Measurements from ENCODE around the gene RAB6B.

DNA sequence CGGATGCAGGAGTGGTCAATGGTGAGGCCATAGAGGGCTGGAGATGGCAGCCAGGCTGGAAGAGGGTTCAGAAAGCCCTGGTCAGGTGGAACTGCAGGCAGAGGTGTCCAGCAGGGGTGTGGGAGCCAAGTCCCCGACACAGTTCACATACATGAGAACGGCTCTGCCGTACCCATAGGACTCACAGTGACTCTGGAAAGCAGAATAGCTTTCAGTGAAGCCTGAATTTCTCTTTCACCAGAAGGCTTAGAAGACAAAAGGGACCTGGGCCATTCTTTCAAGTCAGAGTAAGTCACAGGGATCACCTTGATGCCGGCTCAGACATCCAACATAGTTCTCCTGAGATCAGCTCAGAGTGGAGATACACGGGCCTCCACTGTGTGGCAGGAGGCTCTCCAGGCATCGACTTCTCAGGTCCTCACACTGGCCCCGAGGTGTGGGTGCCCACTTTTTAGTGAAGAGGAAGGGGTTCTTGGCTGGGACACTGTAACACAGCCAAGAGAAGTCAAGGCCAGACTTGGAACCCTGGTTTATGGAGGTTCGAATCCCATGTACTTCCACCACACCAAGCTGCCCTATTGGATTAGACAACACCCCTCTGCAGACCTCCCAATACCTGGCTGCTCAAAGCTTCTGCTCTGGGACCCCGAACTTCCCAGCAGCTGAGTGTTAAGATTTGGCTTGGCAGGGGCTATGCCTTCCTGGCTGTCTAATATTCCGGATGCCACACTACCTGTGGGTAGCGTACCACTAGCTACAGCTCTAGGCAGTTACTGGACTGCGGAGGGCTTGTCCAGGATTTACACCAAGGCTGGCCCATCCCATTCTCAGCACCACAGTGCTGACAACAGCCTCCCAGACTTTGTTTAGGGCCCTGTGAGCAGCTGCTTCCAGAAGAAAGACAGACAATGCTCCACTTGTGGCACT is 40.4 kb upstream of the RAB6B start:
- TF ChIP-seq TCF7 (CRISPR knock-in tag; IDR thresholded peaks at IDR 0.05; ENCODE audit: low read depth) (no peak), CBFB (CRISPR knock-in tag; IDR thresholded peaks at IDR 0.05; ENCODE audit: low read depth) (no peak), RELA (CRISPR knock-in tag; IDR thresholded peaks at IDR 0.05; ENCODE audit: borderline replicate concordance) (no peak)
- TF ChIP-seq, protein P1, sequence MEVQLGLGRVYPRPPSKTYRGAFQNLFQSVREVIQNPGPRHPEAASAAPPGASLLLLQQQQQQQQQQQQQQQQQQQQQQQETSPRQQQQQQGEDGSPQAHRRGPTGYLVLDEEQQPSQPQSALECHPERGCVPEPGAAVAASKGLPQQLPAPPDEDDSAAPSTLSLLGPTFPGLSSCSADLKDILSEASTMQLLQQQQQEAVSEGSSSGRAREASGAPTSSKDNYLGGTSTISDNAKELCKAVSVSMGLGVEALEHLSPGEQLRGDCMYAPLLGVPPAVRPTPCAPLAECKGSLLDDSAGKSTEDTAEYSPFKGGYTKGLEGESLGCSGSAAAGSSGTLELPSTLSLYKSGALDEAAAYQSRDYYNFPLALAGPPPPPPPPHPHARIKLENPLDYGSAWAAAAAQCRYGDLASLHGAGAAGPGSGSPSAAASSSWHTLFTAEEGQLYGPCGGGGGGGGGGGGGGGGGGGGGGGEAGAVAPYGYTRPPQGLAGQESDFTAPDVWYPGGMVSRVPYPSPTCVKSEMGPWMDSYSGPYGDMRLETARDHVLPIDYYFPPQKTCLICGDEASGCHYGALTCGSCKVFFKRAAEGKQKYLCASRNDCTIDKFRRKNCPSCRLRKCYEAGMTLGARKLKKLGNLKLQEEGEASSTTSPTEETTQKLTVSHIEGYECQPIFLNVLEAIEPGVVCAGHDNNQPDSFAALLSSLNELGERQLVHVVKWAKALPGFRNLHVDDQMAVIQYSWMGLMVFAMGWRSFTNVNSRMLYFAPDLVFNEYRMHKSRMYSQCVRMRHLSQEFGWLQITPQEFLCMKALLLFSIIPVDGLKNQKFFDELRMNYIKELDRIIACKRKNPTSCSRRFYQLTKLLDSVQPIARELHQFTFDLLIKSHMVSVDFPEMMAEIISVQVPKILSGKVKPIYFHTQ (CRISPR knock-in tag; IDR thresholded peaks at IDR 0.05), result no peak
- TF ChIP-seq, protein P2, sequence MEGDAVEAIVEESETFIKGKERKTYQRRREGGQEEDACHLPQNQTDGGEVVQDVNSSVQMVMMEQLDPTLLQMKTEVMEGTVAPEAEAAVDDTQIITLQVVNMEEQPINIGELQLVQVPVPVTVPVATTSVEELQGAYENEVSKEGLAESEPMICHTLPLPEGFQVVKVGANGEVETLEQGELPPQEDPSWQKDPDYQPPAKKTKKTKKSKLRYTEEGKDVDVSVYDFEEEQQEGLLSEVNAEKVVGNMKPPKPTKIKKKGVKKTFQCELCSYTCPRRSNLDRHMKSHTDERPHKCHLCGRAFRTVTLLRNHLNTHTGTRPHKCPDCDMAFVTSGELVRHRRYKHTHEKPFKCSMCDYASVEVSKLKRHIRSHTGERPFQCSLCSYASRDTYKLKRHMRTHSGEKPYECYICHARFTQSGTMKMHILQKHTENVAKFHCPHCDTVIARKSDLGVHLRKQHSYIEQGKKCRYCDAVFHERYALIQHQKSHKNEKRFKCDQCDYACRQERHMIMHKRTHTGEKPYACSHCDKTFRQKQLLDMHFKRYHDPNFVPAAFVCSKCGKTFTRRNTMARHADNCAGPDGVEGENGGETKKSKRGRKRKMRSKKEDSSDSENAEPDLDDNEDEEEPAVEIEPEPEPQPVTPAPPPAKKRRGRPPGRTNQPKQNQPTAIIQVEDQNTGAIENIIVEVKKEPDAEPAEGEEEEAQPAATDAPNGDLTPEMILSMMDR (IDR thresholded peaks at IDR 0.05), result no peak
- TF ChIP-seq, protein P3, sequence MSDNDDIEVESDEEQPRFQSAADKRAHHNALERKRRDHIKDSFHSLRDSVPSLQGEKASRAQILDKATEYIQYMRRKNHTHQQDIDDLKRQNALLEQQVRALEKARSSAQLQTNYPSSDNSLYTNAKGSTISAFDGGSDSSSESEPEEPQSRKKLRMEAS (CRISPR knock-in tag; IDR thresholded peaks at IDR 0.05), result no peak
- TF ChIP-seq, protein P4, sequence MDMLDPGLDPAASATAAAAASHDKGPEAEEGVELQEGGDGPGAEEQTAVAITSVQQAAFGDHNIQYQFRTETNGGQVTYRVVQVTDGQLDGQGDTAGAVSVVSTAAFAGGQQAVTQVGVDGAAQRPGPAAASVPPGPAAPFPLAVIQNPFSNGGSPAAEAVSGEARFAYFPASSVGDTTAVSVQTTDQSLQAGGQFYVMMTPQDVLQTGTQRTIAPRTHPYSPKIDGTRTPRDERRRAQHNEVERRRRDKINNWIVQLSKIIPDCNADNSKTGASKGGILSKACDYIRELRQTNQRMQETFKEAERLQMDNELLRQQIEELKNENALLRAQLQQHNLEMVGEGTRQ (CRISPR knock-in tag; IDR thresholded peaks at IDR 0.05), result no peak
